Loucy (cell line): ENCODE data around the gene CLASP1.

Experiments used
- CTCF ChIP-seq: fragments of 200-600 bp; sonication (generic); conservative IDR thresholded peaks from 2 replicates; pipeline ENCODE4 v1.5.1; 2014; ENCODE audit warnings: mild to moderate bottlenecking, antibody characterized with exemption, low read length
- EZH2phosphoT487 ChIP-seq: fragments of 200-600 bp; IDR thresholded peaks from 2 replicates; pipeline ENCODE4 v1.6.1; 2018; ENCODE audit warnings: antibody characterized with exemption, mild to moderate bottlenecking, moderate library complexity, borderline replicate concordance

GRCh38 chr2:121316986-121317385, 332.3 kb downstream of the CLASP1 start:
- no peak for TF ChIP-seq CTCF
- no peak for TF ChIP-seq EZH2phosphoT487
